ENCODE results near the gene GIPC3. TPM values are rescaled to one million over a fixed set of nuclear protein-coding genes. Genes with fewer than 3 reads are reported as not detected.

The GIPC3 gene
- total RNA-seq, 6 donors from 2014 or later = 0.91 to 5.2 (median 1.4) TPM

DNA sequence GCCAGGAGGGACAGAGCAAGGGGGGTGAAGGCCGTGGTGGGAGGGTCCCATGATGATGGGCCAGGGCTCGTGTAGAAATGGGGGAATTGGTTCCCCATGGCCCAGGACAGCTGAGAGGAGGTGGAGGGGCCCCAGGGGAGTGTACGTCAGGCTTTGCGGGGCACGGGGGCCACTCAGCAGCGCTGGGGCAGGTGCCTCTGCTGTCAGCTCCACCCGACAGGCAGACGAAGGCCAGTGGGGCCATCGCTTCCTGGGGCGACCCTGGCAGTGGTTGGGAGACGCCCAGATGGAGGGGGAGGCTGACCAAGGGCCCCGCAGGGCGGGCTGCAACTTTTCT lies 48.2 kb upstream of the GIPC3 start:
- Histone ChIP-seq H3K27ac (no peak overlapping the region), H3K4me3 (no peak overlapping the region)
- 66 to 70% methylated on average over 12 to 13 of the region's 13 CpGs for WGBS, 2 donors

DNA sequence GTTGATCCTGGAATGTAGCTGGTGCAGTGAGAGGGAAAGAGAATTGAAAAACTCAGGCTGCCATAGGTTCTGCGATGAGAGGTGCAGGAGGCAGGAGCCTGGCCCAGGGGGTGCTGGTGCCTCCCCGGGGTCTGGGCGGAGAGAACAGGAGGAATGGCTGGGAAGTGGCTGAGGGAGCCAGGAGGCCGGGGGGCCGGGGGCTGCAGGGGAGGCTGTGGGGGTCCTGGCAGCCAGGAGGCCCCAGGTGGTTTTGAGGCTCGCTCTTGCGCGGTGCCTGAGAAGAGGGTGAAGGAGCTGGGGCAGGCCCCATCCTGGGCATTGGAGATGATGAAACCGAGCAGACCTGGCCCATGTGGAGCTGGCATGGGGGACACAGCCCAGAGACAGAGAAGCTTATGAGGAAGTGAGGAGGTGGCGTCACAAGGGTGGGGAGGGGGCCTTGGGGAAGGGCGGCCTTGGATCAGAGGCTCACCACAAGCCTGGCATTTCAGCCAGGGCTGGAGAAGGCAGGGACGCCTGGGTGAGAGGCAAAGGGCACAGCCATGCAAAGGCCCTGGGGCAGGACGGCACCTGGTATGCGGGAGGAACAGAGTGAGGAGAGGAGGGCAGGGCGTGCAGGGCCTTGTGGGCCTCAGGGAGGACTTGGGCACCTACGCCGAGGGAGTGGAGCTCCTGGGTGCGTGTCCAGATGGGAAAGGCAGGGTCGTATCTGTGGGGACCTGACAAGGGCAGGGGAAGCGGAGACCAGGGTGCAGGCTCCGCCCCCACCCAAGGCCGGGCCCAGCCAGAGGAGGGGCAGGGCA lies 47.6 kb upstream of the GIPC3 start:
- ATAC-seq (ENCODE audit: low FRiP score in 2 of 2) = peak in 1 of 2 donors; percentile 3
- peaks cover 0 to 66% (median 38%) of the 10 kb centered on the region in 4 donors for H3K36me3 ChIP-seq
- H3K4me3 ChIP-seq = no peak overlapping the region
- no peaks in the 10 kb centered on the region for H3K4me1 ChIP-seq
- 89% methylated on average over 21 to 22 of the region's 22 CpGs for WGBS, 2 donors
- H3K27me3 ChIP-seq = no peaks in the 10 kb centered on the region
- H3K27ac ChIP-seq = no peak overlapping the region
- no peak for TF ChIP-seq POLR2A (IDR thresholded peaks at IDR 0.05)
- no peak for TF ChIP-seq EP300 (IDR thresholded peaks at IDR 0.05)
- no peak for TF ChIP-seq POLR2AphosphoS5 (IDR thresholded peaks at IDR 0.05)
- no peak for TF ChIP-seq CTCF (IDR thresholded peaks at IDR 0.05)
- DNase-seq = peak in 1 of 2 donors; percentile 70
- H3K9me3 ChIP-seq = no peaks in the 10 kb centered on the region

More for the DNA sequence above, 48.2 kb upstream of the GIPC3 start:
- peaks cover 3 to 71% (median 43%) of the 10 kb centered on the region in 4 donors for H3K36me3 ChIP-seq
- TF ChIP-seq POLR2AphosphoS5 (IDR thresholded peaks at IDR 0.05) (no peak), POLR2A (IDR thresholded peaks at IDR 0.05) (no peak), CTCF (IDR thresholded peaks at IDR 0.05) (no peak), EP300 (IDR thresholded peaks at IDR 0.05) (no peak)
- DNase-seq (peak in 1 of 2 donors; percentile 65), ATAC-seq (ENCODE audit: low FRiP score in 2 of 2) (peak in 1 of 2 donors; percentile 1)
- H3K9me3 ChIP-seq = no peaks in the 10 kb centered on the region
- no peaks in the 10 kb centered on the region for H3K4me1 ChIP-seq
- no peaks in the 10 kb centered on the region for H3K27me3 ChIP-seq

DNA sequence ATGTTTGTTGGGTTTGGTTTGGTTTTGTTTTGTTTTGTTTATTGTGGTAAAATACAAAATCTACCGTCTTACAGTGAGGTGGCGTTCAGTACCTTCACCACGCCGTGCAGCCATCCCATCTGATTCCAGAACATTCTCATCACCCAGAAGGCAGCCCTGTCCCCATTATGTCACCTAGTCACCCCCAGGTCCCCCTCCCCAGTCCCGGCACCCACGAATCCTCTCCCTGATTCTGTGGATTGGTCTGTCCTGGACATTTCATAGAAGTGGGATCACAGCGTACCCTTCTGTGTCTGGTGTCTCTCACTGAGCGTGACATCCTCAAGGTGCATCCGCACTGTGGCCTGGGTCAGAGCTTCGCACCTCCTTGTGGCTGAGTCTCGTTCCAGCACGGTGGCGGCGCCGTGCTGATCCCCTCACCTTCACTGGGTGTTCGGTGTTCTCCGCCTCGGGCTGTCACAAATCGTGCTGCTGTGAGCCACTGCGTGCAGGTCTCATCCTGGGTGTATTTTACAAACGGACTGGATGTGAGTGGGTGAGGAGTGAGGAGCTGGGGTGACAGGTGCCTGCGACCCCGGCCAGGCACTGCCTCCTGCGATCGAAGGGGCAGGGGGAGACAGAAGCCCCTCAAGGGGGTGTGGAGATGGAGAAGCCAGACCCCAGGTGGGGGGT lies 46.9 kb upstream of the GIPC3 start:
- no peak for DNase-seq
- TF ChIP-seq POLR2A (IDR thresholded peaks at IDR 0.05) (no peak), POLR2AphosphoS5 (IDR thresholded peaks at IDR 0.05) (no peak), EP300 (IDR thresholded peaks at IDR 0.05) (no peak), CTCF (IDR thresholded peaks at IDR 0.05) (no peak)
- Histone ChIP-seq H3K9me3 (no peaks in the 10 kb centered on the region), H3K27ac (no peak overlapping the region), H3K4me1 (no peaks in the 10 kb centered on the region), H3K36me3 (peaks cover 0 to 62% (median 31%) of the 10 kb centered on the region in 4 donors), H3K4me3 (no peak overlapping the region), H3K27me3 (no peaks in the 10 kb centered on the region)
- WGBS, 2 donors = 83 to 84% methylated on average over 20 to 24 of the region's 25 CpGs
- no peak for ATAC-seq (ENCODE audit: low FRiP score in 2 of 2)

GRCh38 chr19:3538965-3539755 lies 46.1 kb upstream of the GIPC3 start, which contains the start of gene TEKTIP1:
TSS of gene TEKTIP1 (plus strand) at chr19:3539174. CDS start at chr19:3539178, 4 bp downstream.
- no peaks in the 10 kb centered on the region for H3K9me3 ChIP-seq
- WGBS, 2 donors = 71 to 78% methylated on average over 12 to 28 of the region's 28 CpGs
- no peak for ATAC-seq (ENCODE audit: low FRiP score in 2 of 2)
- H3K36me3 ChIP-seq = peaks cover 0 to 62% (median 27%) of the 10 kb centered on the region in 4 donors
- H3K4me1 ChIP-seq = no peaks in the 10 kb centered on the region
- H3K27ac ChIP-seq = no peak within 1 kb of the TSS
- DNase-seq = peak in 1 of 2 donors; percentile 58
- H3K4me3 ChIP-seq = no peak within 1 kb of the TSS
- H3K27me3 ChIP-seq = no peaks in the 10 kb centered on the region
- TF ChIP-seq EP300 (IDR thresholded peaks at IDR 0.05) (no peak), CTCF (IDR thresholded peaks at IDR 0.05) (no peak), POLR2AphosphoS5 (IDR thresholded peaks at IDR 0.05) (no peak), POLR2A (IDR thresholded peaks at IDR 0.05) (no peak)
